ENCODE measurements around the gene MRM2.

Gene MRM2

DNA sequence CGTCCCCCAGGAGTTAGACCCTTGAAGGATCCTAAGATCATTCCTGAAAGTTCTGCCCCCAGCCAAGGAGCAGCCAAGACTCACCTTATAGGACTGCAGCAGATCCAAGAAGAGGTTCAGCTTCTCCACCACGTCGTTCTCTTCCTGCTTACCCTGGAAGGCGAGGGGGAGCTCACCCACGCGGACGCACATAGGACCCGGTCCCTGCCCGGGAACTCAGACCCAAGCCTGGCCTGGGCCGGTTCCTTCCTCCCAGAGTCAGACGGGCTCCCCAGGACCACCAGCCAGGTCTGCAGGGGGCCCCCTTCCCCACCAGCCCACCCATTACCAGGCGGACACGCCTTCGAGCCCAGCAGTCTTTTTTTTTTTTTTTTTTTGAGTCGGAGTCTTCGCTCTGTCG lies 15.6 kb upstream of the MRM2 start:
- TF ChIP-seq CTCF (IDR thresholded peaks at IDR 0.05) (no peak), ZFX (IDR thresholded peaks at IDR 0.05; ENCODE audit: borderline replicate concordance) (no peak)
- no peak overlapping the region for H3K27ac ChIP-seq

- TF ChIP-seq CTCF (IDR thresholded peaks at IDR 0.05): no peak
- no peak for TF ChIP-seq ZFX (IDR thresholded peaks at IDR 0.05; ENCODE audit: borderline replicate concordance)
- no peak overlapping the region for H3K27ac ChIP-seq
These were observed 15.1 kb upstream of the MRM2 start for GRCh38 chr7:2257046-2257551.

GRCh38 chr7:2256306-2257045 lies 14.5 kb upstream of the MRM2 start:
- H3K27ac ChIP-seq: no peak overlapping the region
- no peak for TF ChIP-seq CTCF (IDR thresholded peaks at IDR 0.05)
- no peak for TF ChIP-seq ZFX (IDR thresholded peaks at IDR 0.05; ENCODE audit: borderline replicate concordance)

GRCh38 chr7:2255145-2256139 lies 13.4 kb upstream of the MRM2 start:
- TF ChIP-seq CTCF (IDR thresholded peaks at IDR 0.05) (no peak), ZFX (IDR thresholded peaks at IDR 0.05; ENCODE audit: borderline replicate concordance) (no peak)
- no peak overlapping the region for H3K27ac ChIP-seq

DNA sequence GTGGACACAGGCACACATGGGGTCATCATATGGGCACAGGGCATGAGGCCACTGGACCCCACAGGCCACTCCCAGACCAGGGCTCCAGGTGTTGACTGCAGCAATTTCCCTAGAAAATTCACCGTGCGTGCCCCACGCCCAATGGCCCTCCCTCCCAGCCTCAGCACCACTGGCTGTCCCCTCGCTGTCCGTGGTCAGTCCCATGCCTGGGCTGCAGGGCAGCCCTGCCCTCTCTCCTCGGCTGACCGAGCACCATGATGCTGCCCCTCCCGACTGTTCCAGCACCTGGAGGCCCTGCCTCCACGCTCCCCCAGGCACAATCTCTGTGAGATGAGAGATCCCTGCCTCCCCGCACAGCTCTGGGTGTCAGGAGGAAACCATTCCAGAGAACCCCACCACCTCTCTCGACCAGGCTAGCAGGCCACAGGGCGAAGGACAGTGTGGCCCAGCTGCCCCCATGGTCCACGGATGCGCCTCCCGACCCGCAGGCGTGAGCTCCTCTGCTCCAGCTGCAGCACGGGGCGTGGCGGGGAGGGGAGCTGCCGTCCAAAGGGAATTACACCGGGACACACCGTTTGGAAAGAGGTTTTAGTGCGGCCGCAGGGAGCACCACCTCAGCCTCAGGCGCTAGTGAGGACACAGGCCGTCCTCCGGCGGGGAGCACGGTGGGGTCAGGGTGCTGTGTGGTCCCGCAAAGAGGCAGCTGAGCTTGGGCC lies 12.6 kb upstream of the MRM2 start:
- no peak overlapping the region for H3K27ac ChIP-seq

More for the DNA sequence above, 12.6 kb upstream of the MRM2 start:
- TF ChIP-seq ZFX (IDR thresholded peaks at IDR 0.05; ENCODE audit: borderline replicate concordance) (no peak), CTCF (IDR thresholded peaks at IDR 0.05) (no peak)
